GM10248 (cell line): ENCODE measurements around the gene ANKDD1A.

Source experiments
- CTCF ChIA-PET: fragments of 300-600 bp; sonication (Branson Sonifier 250); formaldehyde crosslinking; extraction: SDS; loops from one replicate; lab custom pipeline; 2021; ENCODE audit warnings: antibody characterized with exemption; lab: Yijun Ruan, JAX
- POLR2A ChIA-PET: fragments of 350-650 bp; sonication (Branson Sonifier 250); formaldehyde crosslinking; extraction: SDS; loops from one replicate; lab custom pipeline; 2020; ENCODE audit warnings: antibody characterized with exemption; lab: Yijun Ruan, JAX
- DNase-seq: peaks from one replicate; pipeline ENCODE4 v3.0.0; 2012; ENCODE audit errors: extremely low spot score
- CTCF ChIP-seq: IDR thresholded peaks from 2 replicates; pipeline ENCODE4 v1.5.1; 2012; ENCODE audit warnings: mild to moderate bottlenecking, low read depth; ENCODE audit errors: extremely low read depth, missing control alignments, control extremely low read depth

ANKDD1A gene

GRCh38 chr15:64925335-64926330 lies 13.9 kb downstream of the ANKDD1A start:
- CTCF ChIA-PET: interaction anchor here (1.4 to 2.7 kb wide), 2 partner anchors 10 to 20 kb away, joined by 3 to 9 read pairs; no protein-coding TSS in a partner anchor
- no peak for DNase-seq
- no peak for TF ChIP-seq CTCF
- POLR2A ChIA-PET: no interaction called here

GRCh38 chr15:64926661-64927060 lies 15.0 kb downstream of the ANKDD1A start:
- no peak for TF ChIP-seq CTCF
- POLR2A ChIA-PET: no interaction called here
- CTCF ChIA-PET: interaction anchor here (2.7 kb wide), 1 partner anchor 21 kb away, joined by 9 read pairs; no protein-coding TSS in a partner anchor

GRCh38 chr15:64928626-64929220 lies 17.0 kb downstream of the ANKDD1A start:
- no peak for DNase-seq
- CTCF ChIA-PET: interaction anchor here (0.9 to 2.0 kb wide), 8 partner anchors 11 to 180 kb away, joined by 3 to 8 read pairs (median 4); no protein-coding TSS in a partner anchor
- TF ChIP-seq CTCF: no peak
- POLR2A ChIA-PET: no interaction called here

More at GRCh38 chr15:64926661-64927060, 15.0 kb downstream of the ANKDD1A start:
- DNase-seq: no peak

GRCh38 chr15:64930019-64930652 lies 18.4 kb downstream of the ANKDD1A start:
- CTCF ChIA-PET: interaction anchor here (0.7 to 1.9 kb wide), 3 partner anchors 11 to 202 kb away, joined by 3 to 4 read pairs (median 3); no protein-coding TSS in a partner anchor

GRCh38 chr15:64930778-64931371 lies 19.2 kb downstream of the ANKDD1A start:
- DNase-seq: no peak
- POLR2A ChIA-PET: interaction anchor here (0.6 kb wide), 1 partner anchor 49 kb away, joined by 3 read pairs; no protein-coding TSS in a partner anchor
- CTCF ChIA-PET: interaction anchor here (0.7 to 1.5 kb wide), 3 partner anchors 11 to 203 kb away, joined by 3 to 4 read pairs (median 3); no protein-coding TSS in a partner anchor
- TF ChIP-seq CTCF: no peak

More at GRCh38 chr15:64930019-64930652, 18.4 kb downstream of the ANKDD1A start:
- no peak for TF ChIP-seq CTCF
- DNase-seq: peak; percentile 84
- POLR2A ChIA-PET: no interaction called here
